Measurements from ENCODE around the gene PHLDB2. TPM values are rescaled to one million over a fixed set of nuclear protein-coding genes. Genes with fewer than 3 reads are reported as not detected.

PHLDB2 gene
- total RNA-seq, 1 donor from 2014 or later: 170 TPM

- no peak overlapping the region for H3K27ac ChIP-seq (ENCODE audit: low read depth, low read length)
- no peak overlapping the region for H3K4me3 Mint-ChIP-seq (ENCODE audit: unreplicated experiment)
These were observed 161.6 kb downstream of the PHLDB2 start for GRCh38 chr3:112020674-112021085.

More at GRCh38 chr3:112020674-112021085, 161.6 kb downstream of the PHLDB2 start:
- H2AFZ ChIP-seq (ENCODE audit: low read depth, low read length): no peak overlapping the region
- H3K36me3 Mint-ChIP-seq (ENCODE audit: low read depth, unreplicated experiment): no peaks in the 10 kb centered on the region
- H3K27ac Mint-ChIP-seq (ENCODE audit: unreplicated experiment): no peak overlapping the region
- H3K27me3 Mint-ChIP-seq (ENCODE audit: low read depth, unreplicated experiment): no peaks in the 10 kb centered on the region
- FAIRE-seq (no peak), DNase-seq (ENCODE audit: low read depth) (no peak)
- no peaks in the 10 kb centered on the region for H3K79me2 ChIP-seq (ENCODE audit: insufficient read depth, low read length)
- H4K20me1 ChIP-seq (ENCODE audit: insufficient read depth, low read length): no peaks in the 10 kb centered on the region
- no peaks in the 10 kb centered on the region for H3K36me3 ChIP-seq (ENCODE audit: insufficient read depth, low read length)
- TF ChIP-seq EZH2 (IDR thresholded peaks at IDR 0.05; ENCODE audit: insufficient read depth, low read length) (no peak), CTCF (IDR thresholded peaks at IDR 0.05; ENCODE audit: insufficient read depth, low read depth, low read length) (no peak)
- no peaks in the 10 kb centered on the region for H3K4me1 ChIP-seq (ENCODE audit: insufficient read depth, low read length)
- H3K4me1 Mint-ChIP-seq (ENCODE audit: low read depth, unreplicated experiment): peaks cover 4% of the 10 kb centered on the region
- H3K9me3 Mint-ChIP-seq (ENCODE audit: unreplicated experiment): peaks cover 8% of the 10 kb centered on the region
- no peak overlapping the region for H3K9ac ChIP-seq (ENCODE audit: low read length)
- no peaks in the 10 kb centered on the region for H3K27me3 ChIP-seq (ENCODE audit: insufficient read depth, low read length)
- H3K9me3 ChIP-seq (ENCODE audit: insufficient read depth, low read depth, low read length): no peaks in the 10 kb centered on the region
- H3K4me3 ChIP-seq (ENCODE audit: insufficient read depth, low read depth, low read length): no peak overlapping the region
- H3K4me2 ChIP-seq (ENCODE audit: low read length): no peak overlapping the region

Other genes starting within 250 kb of the PHLDB2 start
- 9.3 and 11.4 TPM in 2 replicates for gene PLCXD2, start 184.6 kb upstream of the PHLDB2 start, total RNA-seq
- gene ABHD10, start 119.8 kb downstream of the PHLDB2 start, total RNA-seq: 26.6 and 28.6 TPM in 2 replicates
- 7.9 and 8.7 TPM in 2 replicates for gene TAGLN3, start 139.7 kb downstream of the PHLDB2 start, total RNA-seq
- gene TMPRSS7, start 175.5 kb downstream of the PHLDB2 start, total RNA-seq: not detected in 2 replicates
- 21.3 and 21.9 TPM in 2 replicates for gene C3orf52, start 227.1 kb downstream of the PHLDB2 start, total RNA-seq